Endometrial microvascular endothelial cells (primary cell): ENCODE data around the gene GTF2I. TPM values are rescaled to one million over a fixed set of nuclear protein-coding genes. Genes with fewer than 3 reads are reported as not detected.
"Not testable (repeated sequence)": the region's sequence is repeated elsewhere in the genome, so short reads cannot be mapped to it uniquely, and the experiment has no call there.

Experiments
- in situ Hi-C: cut with HindIII; loops from 2 replicates; pipeline ENCODE4 v1.10.0; 2017; ENCODE audit warnings: low sequenced_read_pairs, low pct_unique_long_range_greater_than_20kb; ENCODE audit errors: inconsistent ontology term
- total RNA-seq: library from RNA; depleted of rRNA; stranded (reverse); fragments of >200 nt; gene quantifications from one replicate; pipeline ENCODE4 v1.2.3, GENCODE V29; 2015; ENCODE audit errors: inconsistent ontology term

Gene GTF2I
- total RNA-seq, 1 donor from 2014 or later = 93.7 TPM

- in situ Hi-C loops = no loop called here
These were observed 49.7 kb downstream of the GTF2I start for GRCh38 chr7:74707238-74707637.

GRCh38 chr7:74708569-74709275, 51.2 kb downstream of the GTF2I start:
- in situ Hi-C loops = no loop called here

- in situ Hi-C loops = no loop called here
These were observed 52.6 kb downstream of the GTF2I start for GRCh38 chr7:74709880-74710671.

- in situ Hi-C loops = no loop called here
These were observed 56.0 kb downstream of the GTF2I start for GRCh38 chr7:74713567-74713966.

DNA sequence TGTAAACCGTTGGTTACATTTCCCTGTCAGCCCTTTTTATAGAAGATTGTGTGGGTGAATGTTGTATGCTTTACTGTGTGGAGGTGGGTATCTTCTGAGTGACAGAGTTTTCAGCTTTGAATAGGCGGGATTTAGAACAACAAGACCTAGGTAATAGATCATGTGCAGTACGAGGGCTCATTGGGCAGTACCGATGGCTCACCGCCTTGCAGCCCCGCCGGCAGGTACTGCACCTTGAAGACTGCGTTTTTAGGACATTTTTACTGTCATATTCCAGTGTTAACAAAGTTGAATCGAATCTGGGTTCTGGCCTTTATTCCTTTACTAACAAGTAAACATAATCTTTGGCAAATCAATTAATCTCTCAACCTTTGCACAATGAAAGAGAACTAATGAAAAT, 60.4 kb downstream of the GTF2I start:
- in situ Hi-C loops = no loop called here

- in situ Hi-C loops = no loop called here
These were observed 60.8 kb downstream of the GTF2I start for GRCh38 chr7:74718336-74718735.

DNA sequence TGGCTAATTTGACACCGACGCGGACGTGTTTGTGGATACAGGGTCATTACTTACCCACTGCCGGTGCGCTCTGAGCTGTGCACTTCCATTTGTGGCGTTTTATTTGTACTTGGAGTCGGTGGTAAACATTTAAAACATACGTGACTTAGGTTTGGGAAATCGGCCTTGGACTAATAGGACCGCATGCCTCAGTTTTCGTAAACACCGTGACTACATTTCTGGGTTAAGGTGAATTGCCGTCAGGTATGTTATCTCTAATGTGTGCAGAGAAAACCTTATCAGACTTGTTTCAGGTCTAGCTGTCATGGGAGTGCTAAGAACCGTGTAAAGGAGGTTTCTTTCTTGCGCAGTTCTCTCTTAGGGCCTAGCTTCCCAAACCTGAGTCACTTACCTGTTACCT, 64.6 kb downstream of the GTF2I start:
- in situ Hi-C loops = no loop called here

GRCh38 chr7:74725840-74726239, 68.3 kb downstream of the GTF2I start:
- in situ Hi-C loops = no loop called here

DNA sequence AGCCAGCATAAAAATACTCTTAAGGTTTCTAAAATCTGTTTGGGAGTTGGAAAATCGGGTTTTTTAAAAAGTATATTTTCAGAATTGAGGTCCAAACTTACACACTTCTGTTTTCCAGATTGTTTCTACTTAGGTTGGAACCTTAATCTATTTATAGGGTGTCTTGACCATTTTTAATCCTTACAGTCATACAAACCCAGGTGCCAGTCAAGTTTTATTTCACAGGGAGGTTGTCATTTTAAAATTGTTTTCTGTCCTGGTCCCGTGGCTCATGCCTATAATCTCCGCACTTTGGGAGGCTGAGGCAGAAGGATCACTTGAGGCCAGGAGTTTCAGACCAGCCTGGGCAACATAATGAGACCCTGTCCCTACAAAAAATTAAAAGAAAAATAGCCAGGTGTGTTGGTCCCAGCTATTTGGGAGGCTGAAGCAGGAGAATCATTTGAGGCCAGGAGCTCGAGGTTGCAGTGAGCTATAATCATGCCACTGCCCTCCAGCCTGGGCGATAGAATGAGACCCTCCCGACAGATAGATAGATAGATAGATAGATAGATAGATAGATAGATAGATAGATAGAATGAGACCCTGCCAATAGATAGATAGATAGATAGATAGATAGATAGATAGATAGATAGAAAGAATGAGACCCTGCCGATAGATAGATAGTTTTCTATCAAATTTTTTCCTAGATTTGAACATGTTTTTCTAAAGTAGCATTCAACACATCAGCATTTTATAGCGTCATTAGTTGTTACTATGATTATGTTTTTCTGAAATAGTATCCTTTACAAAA, 69.0 kb downstream of the GTF2I start:
- in situ Hi-C loops = no loop called here

GRCh38 chr7:74728686-74729085, 71.2 kb downstream of the GTF2I start:
- in situ Hi-C loops = not testable (repeated sequence)

DNA sequence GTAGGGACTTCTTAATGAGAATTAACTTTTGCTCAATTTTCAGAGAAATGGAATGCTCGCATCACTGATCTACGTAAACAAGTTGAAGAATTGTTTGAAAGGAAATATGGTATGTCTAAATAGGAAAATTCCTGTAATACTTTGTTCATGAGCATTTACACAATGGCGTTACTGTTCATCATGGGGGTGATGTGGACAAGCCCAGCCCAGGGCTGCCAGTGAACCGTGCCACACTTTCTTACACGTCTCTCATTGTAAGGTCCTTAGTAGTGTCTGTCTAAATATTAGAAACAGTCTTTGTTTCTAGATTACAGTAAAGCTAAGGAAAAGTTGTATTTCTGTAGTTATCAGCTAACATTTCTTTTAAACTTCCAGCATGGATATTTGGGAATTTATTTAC, 72.7 kb downstream of the GTF2I start:
- in situ Hi-C loops = not testable (repeated sequence)

DNA sequence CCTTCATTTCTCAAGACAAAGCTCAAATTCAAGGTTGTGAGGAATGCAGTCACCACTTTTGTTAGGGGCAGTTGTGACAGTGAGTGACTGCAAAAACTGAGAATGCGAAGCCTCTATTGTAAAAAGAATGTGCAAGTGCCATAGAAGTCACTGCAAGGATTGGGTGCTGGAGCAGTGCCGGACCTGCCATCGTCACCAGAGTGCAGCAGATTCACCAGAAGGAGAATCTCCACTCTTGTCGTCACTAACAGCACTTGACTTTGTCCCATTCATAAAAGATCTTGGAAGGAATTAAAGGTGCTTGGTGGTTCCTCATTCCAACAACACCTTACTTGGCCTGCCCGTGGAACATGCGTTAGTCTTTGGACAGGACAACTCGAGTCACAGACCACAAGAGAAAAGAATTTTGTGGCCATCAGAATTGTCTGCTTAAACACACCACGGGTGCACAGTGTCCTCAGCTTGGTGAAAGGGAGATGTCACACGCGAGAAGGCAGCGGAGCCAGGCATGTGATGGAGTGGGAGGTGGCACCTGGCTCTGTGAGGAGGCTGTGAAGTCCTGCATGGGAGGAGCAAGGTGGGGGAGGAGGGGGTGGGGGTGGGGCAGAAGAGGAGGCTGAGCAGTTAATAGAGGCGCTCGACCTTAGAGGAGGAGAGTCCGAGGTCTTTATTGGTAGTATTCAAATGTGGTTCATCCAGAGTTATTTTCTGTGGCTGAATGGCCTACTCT, 82.6 kb downstream of the GTF2I start:
- in situ Hi-C loops = not testable (repeated sequence)

- in situ Hi-C loops = not testable (repeated sequence)
These were observed 86.5 kb downstream of the GTF2I start for GRCh38 chr7:74743936-74744557.

- in situ Hi-C loops = not testable (repeated sequence)
These were observed 96.5 kb downstream of the GTF2I start for GRCh38 chr7:74753921-74754482.

DNA sequence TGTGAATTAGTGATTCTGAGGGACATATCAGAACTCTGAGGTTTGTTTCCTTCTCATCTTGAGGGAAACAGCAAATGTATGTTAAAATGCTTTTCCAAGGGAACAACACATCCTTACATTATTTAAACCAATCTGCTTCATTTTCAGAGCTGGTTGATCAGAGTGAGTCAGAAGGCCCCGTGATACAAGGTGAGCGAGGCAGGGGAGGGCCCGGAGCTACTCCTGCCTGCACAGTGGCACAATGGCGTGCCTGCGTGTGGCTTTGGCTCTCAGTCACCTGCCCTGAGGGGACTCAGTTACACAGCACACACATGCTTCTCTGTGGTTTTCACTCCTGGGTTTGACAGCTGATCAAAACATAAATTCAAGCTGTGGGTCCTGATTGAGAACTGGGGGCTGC, 99.2 kb downstream of the GTF2I start:
- in situ Hi-C loops = not testable (repeated sequence)

- in situ Hi-C loops = not testable (repeated sequence)
These were observed 100.8 kb downstream of the GTF2I start for GRCh38 chr7:74758268-74758667.

DNA sequence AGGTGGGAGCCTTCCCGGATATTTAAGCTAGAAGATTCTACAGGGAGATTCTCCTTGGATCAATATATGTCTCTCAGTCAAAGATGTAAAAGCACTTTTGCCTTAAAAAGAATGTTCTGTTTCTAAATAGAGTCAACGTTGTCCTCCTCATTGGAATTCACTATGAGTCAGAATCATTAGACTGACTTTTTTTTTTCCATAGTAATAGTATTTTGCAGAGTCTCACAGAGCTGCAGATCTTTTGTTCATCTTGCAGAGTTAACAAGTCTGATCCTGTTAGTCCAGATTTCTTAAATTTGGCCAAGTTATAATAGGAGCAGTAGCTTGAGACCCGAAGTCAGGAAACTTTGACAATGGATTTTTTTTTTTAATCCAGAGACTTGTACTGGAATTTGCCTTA, 101.5 kb downstream of the GTF2I start:
- in situ Hi-C loops = not testable (repeated sequence)

- in situ Hi-C loops = not testable (repeated sequence)
These were observed 107.8 kb downstream of the GTF2I start for GRCh38 chr7:74765205-74765918.
